DND-41 (cell line): ENCODE measurements around the gene SARM1.

Experiments used
- EZH2 ChIP-seq: IDR thresholded peaks from 3 replicates; pipeline ENCODE4 v1.6.1; 2012; ENCODE audit warnings: borderline replicate concordance, low read depth, mild to moderate bottlenecking, moderate library complexity, low read length, inconsistent platforms; ENCODE audit not compliant: severe bottlenecking
- TF ChIP-seq, protein P1 (sequence below): IDR thresholded peaks from 2 replicates; pipeline ENCODE4 v1.5.1; 2012; ENCODE audit warnings: borderline replicate concordance, low read length, moderate library complexity, mild to moderate bottlenecking; ENCODE audit not compliant: poor library complexity, severe bottlenecking; ENCODE audit errors: extremely low read depth

DNA sequence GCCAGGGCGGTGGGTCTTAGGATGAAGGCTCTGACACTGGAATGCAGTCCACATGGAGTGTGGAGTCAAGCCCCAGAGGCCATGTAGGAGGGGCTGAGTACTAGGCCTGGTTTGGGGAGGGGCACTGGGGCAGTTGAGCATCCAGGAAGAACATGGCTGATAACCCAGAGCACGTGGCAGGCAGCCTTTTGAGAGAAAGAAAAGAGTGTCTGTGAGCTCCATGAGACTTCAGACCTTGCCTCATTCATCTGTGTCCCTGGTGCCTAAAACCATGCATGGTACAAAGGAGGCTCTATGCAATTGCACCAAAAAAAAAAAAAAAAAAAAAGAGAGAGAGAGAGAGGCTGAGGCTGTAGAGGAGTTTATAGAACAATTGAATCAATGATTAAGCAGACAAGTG lies 19.9 kb downstream of the SARM1 start:
- TF ChIP-seq, protein P1, sequence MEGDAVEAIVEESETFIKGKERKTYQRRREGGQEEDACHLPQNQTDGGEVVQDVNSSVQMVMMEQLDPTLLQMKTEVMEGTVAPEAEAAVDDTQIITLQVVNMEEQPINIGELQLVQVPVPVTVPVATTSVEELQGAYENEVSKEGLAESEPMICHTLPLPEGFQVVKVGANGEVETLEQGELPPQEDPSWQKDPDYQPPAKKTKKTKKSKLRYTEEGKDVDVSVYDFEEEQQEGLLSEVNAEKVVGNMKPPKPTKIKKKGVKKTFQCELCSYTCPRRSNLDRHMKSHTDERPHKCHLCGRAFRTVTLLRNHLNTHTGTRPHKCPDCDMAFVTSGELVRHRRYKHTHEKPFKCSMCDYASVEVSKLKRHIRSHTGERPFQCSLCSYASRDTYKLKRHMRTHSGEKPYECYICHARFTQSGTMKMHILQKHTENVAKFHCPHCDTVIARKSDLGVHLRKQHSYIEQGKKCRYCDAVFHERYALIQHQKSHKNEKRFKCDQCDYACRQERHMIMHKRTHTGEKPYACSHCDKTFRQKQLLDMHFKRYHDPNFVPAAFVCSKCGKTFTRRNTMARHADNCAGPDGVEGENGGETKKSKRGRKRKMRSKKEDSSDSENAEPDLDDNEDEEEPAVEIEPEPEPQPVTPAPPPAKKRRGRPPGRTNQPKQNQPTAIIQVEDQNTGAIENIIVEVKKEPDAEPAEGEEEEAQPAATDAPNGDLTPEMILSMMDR, result no peak
- TF ChIP-seq EZH2, result no peak
